HG03066 (cell line): ENCODE results near the gene HJURP.

Experiments
- ATAC-seq: cut with Tn5 transposase; IDR thresholded peaks from one replicate; pipeline ENCODE4 v1.9.1; 2021; ENCODE audit warnings: low read depth; ENCODE audit not compliant: unreplicated experiment

HJURP gene

GRCh38 chr2:233832414-233832813 lies 21.9 kb downstream of the HJURP start:
- no peak for ATAC-seq

- no peak for ATAC-seq
These were observed 22.5 kb downstream of the HJURP start for GRCh38 chr2:233831861-233832260.

GRCh38 chr2:233831011-233831721 lies 23.2 kb downstream of the HJURP start:
- ATAC-seq, result no peak

DNA sequence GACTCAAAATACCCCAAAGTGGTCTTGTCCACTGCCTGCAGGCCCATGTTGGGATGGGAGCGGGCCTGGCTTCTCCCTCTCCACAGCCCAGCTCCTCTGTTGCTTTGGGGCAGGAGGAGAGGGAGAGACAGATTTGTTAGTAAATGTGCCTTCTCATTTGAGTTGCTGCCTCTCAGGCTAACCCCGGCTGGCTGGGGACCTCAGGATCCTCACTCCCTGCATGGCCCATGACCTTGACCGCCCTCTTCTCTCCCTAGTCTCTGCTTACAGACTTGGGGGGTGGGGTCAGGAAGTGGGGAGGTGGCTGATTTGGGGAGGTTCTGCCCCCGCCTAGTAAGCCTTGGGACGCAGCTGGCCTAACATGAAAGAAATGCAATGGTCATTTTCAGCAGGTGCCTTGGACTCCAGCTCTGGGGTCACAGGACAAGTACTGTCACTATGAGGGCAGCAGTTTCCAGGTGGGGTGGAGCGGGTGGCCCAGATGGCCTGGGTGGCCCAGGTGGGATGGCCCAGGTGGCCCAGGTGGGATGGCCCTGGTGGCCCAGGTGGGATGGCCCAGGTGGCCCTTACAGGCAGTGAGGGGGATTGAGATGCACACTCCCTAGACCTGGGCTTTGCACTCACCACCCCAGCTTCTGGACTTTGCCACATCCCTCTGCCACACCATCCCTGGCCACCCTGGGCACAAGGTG lies 24.1 kb downstream of the HJURP start:
- ATAC-seq, result no peak

GRCh38 chr2:233829193-233830110 lies 24.9 kb downstream of the HJURP start:
- no peak for ATAC-seq

GRCh38 chr2:233828546-233829192 lies 25.7 kb downstream of the HJURP start:
- ATAC-seq, result no peak

DNA sequence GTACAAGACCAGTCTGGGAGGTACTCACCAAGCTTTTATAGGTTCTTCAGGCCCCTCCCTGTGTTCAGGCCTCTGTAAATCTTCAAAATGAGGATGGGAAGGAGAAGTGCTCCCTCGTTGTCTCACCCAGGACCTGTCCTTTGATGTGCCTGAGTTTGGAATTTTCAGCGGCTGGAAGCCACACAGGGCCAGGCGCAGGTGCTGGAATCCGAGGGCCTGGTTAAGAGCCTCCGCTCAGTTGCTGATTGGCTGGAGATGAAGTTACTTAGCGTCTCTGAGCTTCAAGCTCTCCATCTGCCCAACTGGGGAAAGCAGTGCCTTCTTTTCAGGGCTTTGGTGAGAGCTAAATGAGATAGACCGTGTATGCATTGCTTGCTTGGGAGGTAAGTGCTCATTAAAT lies 30.0 kb downstream of the HJURP start:
- ATAC-seq, result no peak

DNA sequence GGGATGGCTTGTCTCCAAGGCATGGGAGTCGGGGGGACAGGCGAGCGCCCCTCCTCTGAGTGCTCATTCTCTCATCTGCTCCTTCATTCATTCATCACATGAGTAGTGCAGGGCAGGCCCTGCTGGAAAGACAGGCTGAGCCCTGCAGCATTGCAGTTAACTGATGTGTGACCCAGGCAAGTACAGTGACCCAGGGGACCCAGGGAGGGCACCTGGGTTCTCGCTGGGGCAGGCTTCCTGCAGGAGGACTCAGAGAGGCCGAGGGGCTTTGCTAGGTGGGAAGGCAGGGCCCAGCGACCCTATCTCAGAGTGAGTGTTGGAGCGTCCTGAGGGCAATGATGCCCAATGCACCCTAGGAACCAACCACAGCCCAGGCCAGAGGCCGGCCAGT lies 30.6 kb downstream of the HJURP start:
- no peak for ATAC-seq

DNA sequence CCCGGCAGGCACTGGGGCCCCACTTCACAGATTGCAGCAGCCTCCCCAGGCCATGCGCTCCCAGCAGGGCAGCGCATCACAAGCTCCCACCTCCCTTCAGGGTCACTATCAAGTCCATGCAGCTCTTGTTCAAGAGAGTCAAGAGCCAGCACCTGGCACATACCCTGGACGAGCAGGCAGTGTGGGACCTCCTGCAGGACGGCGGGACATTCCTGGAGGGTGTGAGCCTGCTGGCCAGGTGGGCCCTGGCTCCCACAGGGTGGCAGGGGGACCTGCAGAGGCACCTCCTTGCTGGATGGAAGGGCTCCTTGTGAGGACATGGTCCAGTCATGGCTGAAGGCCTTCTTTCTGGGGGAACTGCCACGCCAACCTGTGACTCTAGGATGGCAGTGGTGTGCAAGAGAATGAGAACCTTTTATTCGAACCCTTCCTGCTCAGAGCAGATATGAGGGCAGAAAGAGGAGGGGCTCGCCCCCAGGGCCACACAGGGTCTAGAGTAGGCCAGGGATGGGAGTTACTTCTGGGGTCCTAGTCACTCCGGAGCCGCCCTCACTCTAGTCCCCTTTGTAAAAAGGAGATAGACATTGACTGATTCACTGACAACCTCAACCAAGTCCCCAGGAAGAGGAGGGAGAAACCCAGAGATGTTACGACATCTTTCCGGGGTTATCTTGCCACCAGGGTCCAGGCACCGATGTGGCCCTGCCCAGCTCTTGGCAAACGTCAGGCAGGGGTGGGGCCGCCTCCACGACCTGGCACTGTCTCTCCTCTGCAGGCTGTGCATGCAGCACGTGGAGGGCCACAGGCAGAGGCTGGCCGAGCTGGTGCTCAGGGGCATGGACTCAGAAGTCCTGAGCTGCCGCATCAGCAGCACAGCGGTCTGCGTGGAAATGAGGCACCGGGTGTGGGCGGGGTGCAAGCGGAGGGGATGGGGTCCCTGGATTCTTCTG lies 31.3 kb downstream of the HJURP start:
- ATAC-seq, result no peak

- ATAC-seq, result no peak
These were observed 32.1 kb downstream of the HJURP start for GRCh38 chr2:233822101-233822771.

- ATAC-seq, result no peak
These were observed 32.6 kb downstream of the HJURP start for GRCh38 chr2:233821709-233822100.

GRCh38 chr2:233821196-233821595 lies 33.1 kb downstream of the HJURP start:
- ATAC-seq, result no peak

DNA sequence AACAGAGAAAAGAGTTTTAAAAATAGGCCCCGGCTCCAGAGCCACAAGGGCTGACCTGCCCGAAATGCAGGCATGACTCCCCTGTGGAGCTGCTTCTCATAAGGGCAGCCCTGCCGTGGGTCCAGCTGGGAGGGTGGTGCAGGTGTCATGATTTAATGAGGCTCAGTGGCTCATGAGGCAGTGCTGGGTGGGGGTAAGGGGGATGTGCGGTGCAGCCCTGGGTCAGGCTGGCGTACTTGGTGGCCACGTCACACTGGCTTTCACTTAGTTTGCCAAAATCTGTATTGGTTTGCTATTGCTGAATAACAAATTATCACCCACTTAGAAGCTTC lies 33.6 kb downstream of the HJURP start:
- no peak for ATAC-seq

DNA sequence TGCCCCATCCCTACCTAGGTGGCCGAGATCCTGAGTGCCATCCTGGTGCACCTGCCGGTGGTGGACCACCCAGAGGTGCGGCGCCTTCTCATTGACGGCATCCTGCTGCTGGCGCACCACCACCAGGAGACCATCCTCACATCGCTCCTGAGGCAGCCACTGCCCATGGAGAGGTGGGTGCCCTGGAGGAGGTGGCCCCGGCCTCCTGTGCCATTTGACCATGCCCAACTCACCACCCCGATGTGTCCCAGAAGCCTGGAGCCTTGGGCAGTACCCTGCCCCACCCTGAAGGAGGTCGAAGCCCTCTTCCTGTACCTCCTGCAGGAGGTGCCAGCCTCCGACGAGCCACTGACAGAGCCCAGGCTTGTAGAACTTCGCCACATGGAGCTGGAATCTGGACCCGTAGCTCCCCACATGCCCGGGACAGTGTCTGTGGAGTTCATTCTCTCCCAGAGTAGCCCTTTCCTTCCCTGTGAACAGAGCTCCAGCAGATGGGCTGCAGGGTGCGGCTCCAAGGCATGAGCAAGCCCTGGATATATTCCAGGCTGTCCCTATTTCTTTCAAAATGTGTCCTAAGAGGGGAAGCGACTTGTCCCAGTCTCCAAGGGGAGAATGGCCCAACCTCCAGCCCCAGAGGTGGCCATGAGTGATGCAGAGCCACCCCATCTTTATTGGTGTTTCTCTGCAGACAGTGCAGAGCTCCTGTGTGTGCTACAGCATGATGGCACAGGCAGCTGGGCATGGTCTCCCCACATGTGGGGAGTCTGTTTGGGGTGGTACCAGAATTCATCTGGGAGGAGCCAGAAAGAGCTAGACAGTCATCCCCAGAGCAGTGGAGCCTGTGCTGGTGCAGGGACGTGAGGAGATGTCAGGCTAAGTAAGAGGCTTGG lies 34.2 kb downstream of the HJURP start:
- ATAC-seq, result no peak

- ATAC-seq, result no peak
These were observed 35.4 kb downstream of the HJURP start for GRCh38 chr2:233818639-233819621.

DNA sequence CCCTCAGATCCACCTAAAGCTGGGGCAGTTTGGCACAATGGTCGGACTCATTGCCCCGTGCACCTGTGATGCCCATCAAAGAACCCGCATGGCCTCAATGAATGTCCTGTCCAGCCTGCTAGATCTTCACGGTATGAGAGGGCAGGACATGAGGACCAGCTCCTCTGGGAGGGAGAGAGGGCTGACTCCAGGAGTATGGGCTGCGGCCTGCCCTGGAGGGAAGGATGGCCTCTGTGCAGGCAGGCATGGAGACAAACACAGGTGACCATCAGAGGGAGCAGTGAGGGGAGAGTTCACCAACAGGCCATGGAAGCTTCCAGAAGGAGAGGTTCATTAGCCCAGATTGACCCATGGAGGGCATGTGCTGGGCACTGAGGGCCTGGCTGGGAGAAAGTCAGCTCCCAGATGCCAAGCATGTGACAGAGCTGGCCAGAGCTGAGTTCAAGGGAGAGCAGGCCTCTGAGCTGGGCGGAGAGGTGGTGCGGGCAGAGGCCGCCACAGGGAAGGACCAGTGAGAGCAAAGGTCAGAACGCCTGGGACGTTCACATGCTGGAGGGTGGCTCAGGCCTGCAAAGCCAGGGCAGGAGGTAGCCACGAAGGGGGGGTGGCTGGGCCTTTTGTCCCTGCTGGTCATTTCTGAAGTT lies 36.2 kb downstream of the HJURP start:
- ATAC-seq, result no peak
